Mesenteric fat pad (tissue), 1 donor: Measurements from ENCODE around the gene SHOX. TPM values are rescaled to one million over a fixed set of nuclear protein-coding genes. Genes with fewer than 3 reads are reported as not detected.
A peak's percentile ranks its signal among the peaks of the same experiment; 100 is the strongest.

Experiments
- DNase-seq: peaks from one replicate; pipeline ENCODE4 v3.0.0-alpha.2; 2020; ENCODE audit warnings: low spot score
- total RNA-seq: library from RNA; stranded (reverse); fragmentation: NEBNext Ultra II Directional; extraction: Animal tissue kit (Norgen Biotek cat#: 25700); gene quantifications from one replicate; pipeline ENCODE4 v1.2.1, GENCODE V29; 2021
- donor health status: DM: yes; HTN: yes; CAD: no.

The SHOX gene
- total RNA-seq, 1 donor from 2014 or later, result 0.10 TPM

GRCh38 chrX:663841-664240 lies 33.2 kb downstream of the SHOX start:
- peak; percentile 60 for DNase-seq

GRCh38 chrX:666762-667720 lies 36.5 kb downstream of the SHOX start:
- DNase-seq, result peak; percentile 33

- no peak for DNase-seq
Measured at GRCh38 chrX:670645-671044, 40.1 kb downstream of the SHOX start.

GRCh38 chrX:672931-673330 lies 42.3 kb downstream of the SHOX start:
- DNase-seq, result no peak

- no peak for DNase-seq
Measured at GRCh38 chrX:675279-675954, 44.8 kb downstream of the SHOX start.

- DNase-seq, result no peak
Measured at GRCh38 chrX:675955-676295, 45.3 kb downstream of the SHOX start.

GRCh38 chrX:677376-677775 lies 46.8 kb downstream of the SHOX start:
- no peak for DNase-seq

GRCh38 chrX:679291-679979 lies 48.8 kb downstream of the SHOX start:
- DNase-seq, result no peak

GRCh38 chrX:680062-680461 lies 49.5 kb downstream of the SHOX start:
- DNase-seq, result no peak

- no peak for DNase-seq
Measured at GRCh38 chrX:681989-682388, 51.4 kb downstream of the SHOX start.

GRCh38 chrX:682892-683291 lies 52.3 kb downstream of the SHOX start:
- DNase-seq, result no peak

GRCh38 chrX:683576-683975 lies 53.0 kb downstream of the SHOX start:
- no peak for DNase-seq

- DNase-seq, result no peak
Measured at GRCh38 chrX:685120-686032, 54.8 kb downstream of the SHOX start.

- no peak for DNase-seq
Measured at GRCh38 chrX:689983-690382, 59.4 kb downstream of the SHOX start.

GRCh38 chrX:694800-695199 lies 64.2 kb downstream of the SHOX start:
- DNase-seq, result no peak

- DNase-seq, result peak; percentile 75
Measured at GRCh38 chrX:698206-698605, 67.6 kb downstream of the SHOX start.

GRCh38 chrX:700936-701335 lies 70.3 kb downstream of the SHOX start:
- no peak for DNase-seq

- DNase-seq, result peak; percentile 37
Measured at GRCh38 chrX:701673-702072, 71.1 kb downstream of the SHOX start.

GRCh38 chrX:703466-703865 lies 72.9 kb downstream of the SHOX start:
- DNase-seq, result no peak

GRCh38 chrX:703866-704265 lies 73.3 kb downstream of the SHOX start:
- no peak for DNase-seq
